Upper lobe of left lung (tissue), 4 donors: ENCODE results near the gene PDXK.

ENCODE experiments used
- EP300 ChIP-seq, 4 donors: sonication (generic); formaldehyde crosslinking; IDR thresholded peaks; one replicate each; pipeline ENCODE4 v1.5.1; 2017; ENCODE audit warnings: antibody characterized with exemption in 4 of 4, control low read depth in 2 of 4
- POLR2A ChIP-seq, 4 donors: fragments of 450-650 bp; IDR thresholded peaks; one replicate each; pipeline ENCODE4 v1.5.1; 2016 to 2017; ENCODE audit warnings: antibody characterized with exemption in 4 of 4, mild to moderate bottlenecking in 2 of 4
- TF ChIP-seq, protein P1 (sequence below), 6 experiments: fragments of 450-650 bp in 4 of 6; fragments of 200-600 bp in 2 of 6; sonication (generic) in 2 of 6; IDR thresholded peaks; one replicate each; pipeline ENCODE4 v1.5.1; 2016 to 2019; ENCODE audit warnings: antibody characterized with exemption in 6 of 6

DNA sequence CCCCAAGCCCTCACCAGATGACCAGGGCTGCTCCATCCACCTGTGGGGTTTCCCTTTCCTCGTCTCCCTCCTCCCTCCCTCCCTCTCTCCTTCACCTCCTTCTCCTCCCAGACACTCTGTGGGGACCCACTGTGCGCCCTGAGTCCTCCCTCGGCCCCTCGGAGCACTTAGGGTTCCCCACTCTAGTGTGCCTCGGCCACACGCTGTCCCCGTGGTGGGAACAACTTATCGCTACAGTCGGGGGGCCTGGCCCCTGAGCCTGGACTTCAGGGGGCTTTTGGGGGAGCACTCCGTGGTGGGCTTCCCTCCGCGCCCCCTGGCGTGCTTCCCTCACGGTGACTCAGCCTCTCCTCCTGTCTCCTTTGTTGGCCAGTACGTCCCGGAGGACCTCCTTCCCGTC is 29.7 kb downstream of the PDXK start:
- TF ChIP-seq POLR2A (IDR thresholded peaks at IDR 0.05): no peak
- TF ChIP-seq, protein P1, sequence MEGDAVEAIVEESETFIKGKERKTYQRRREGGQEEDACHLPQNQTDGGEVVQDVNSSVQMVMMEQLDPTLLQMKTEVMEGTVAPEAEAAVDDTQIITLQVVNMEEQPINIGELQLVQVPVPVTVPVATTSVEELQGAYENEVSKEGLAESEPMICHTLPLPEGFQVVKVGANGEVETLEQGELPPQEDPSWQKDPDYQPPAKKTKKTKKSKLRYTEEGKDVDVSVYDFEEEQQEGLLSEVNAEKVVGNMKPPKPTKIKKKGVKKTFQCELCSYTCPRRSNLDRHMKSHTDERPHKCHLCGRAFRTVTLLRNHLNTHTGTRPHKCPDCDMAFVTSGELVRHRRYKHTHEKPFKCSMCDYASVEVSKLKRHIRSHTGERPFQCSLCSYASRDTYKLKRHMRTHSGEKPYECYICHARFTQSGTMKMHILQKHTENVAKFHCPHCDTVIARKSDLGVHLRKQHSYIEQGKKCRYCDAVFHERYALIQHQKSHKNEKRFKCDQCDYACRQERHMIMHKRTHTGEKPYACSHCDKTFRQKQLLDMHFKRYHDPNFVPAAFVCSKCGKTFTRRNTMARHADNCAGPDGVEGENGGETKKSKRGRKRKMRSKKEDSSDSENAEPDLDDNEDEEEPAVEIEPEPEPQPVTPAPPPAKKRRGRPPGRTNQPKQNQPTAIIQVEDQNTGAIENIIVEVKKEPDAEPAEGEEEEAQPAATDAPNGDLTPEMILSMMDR (IDR thresholded peaks at IDR 0.05): no peak
- TF ChIP-seq EP300 (IDR thresholded peaks at IDR 0.05): no peak
